Mesothelial cell of epicardium (in vitro differentiated cells): ENCODE results near the gene NDUFS1. TPM values are rescaled to one million over a fixed set of nuclear protein-coding genes. Genes with fewer than 3 reads are reported as not detected.
A peak's percentile ranks its signal among the peaks of the same experiment; 100 is the strongest.
"Not testable (repeated sequence)": the region's sequence is repeated elsewhere in the genome, so short reads cannot be mapped to it uniquely, and the experiment has no call there.

ENCODE experiments used
- DNase-seq, 2 experiments: peaks; one replicate each; pipeline ENCODE4 v3.0.0; 2021; ENCODE audit warnings: low spot score in 2 of 2; ENCODE audit not compliant: unreplicated experiment in 2 of 2
- H3K27ac Mint-ChIP-seq: 2 replicates; pipeline ENCODE4 v1.8.0; 2021; ENCODE audit warnings: mixed read lengths
- H3K27me3 Mint-ChIP-seq: 2 replicates; pipeline ENCODE4 v1.8.0; 2021; ENCODE audit warnings: low read depth, mixed read lengths
- H3K36me3 Mint-ChIP-seq: 2 replicates; pipeline ENCODE4 v1.8.0; 2021; ENCODE audit warnings: mixed read lengths
- H3K4me1 Mint-ChIP-seq: 2 replicates; pipeline ENCODE4 v1.8.0; 2021; ENCODE audit warnings: mixed read lengths
- H3K4me3 Mint-ChIP-seq: 2 replicates; pipeline ENCODE4 v1.8.0; 2021; ENCODE audit warnings: mild to moderate bottlenecking, moderate library complexity, mixed read lengths
- H3K9me3 Mint-ChIP-seq: 2 replicates; pipeline ENCODE4 v1.8.0; 2021; ENCODE audit warnings: mixed read lengths
- CTCF ChIP-seq: fragments of 200-600 bp; sonication (generic); IDR thresholded peaks from one replicate; pipeline ENCODE4 v1.5.0; 2021; ENCODE audit warnings: antibody characterized with exemption; ENCODE audit not compliant: unreplicated experiment
- total RNA-seq: library from RNA; stranded (reverse); gene quantifications from 3 replicates; pipeline ENCODE4 v1.2.1, GENCODE V29; 2021

NDUFS1 gene
- total RNA-seq, 1 donor from 2014 or later, result 62.5 TPM

- peaks cover 22% of the 10 kb centered on the region for H3K4me1 Mint-ChIP-seq
- DNase-seq, result peak in 1 of 2 experiments; percentile 47
- peak overlapping the region; percentile 99 for H3K27ac Mint-ChIP-seq
- no peaks in the 10 kb centered on the region for H3K9me3 Mint-ChIP-seq
- H3K4me3 Mint-ChIP-seq, result peak overlapping the region; percentile 95
- no peaks in the 10 kb centered on the region for H3K27me3 Mint-ChIP-seq
- peaks cover 3% of the 10 kb centered on the region for H3K36me3 Mint-ChIP-seq
- no peak for TF ChIP-seq CTCF
Observed at GRCh38 chr2:206084439-206084869, 74.8 kb downstream of the NDUFS1 start.

GRCh38 chr2:206083602-206084438, 75.4 kb downstream of the NDUFS1 start:
- Mint-ChIP-seq H3K4me1 (peaks cover 24% of the 10 kb centered on the region), H3K36me3 (no peaks in the 10 kb centered on the region), H3K27me3 (no peaks in the 10 kb centered on the region), H3K9me3 (no peaks in the 10 kb centered on the region), H3K4me3 (peak overlapping the region; percentile 95), H3K27ac (peak overlapping the region; percentile 99)
- no peak for TF ChIP-seq CTCF
- no peak for DNase-seq

GRCh38 chr2:206082298-206082843, 76.9 kb downstream of the NDUFS1 start:
- no peak overlapping the region for H3K4me3 Mint-ChIP-seq
- no peaks in the 10 kb centered on the region for H3K27me3 Mint-ChIP-seq
- no peaks in the 10 kb centered on the region for H3K36me3 Mint-ChIP-seq
- peaks cover 24% of the 10 kb centered on the region for H3K4me1 Mint-ChIP-seq
- H3K9me3 Mint-ChIP-seq, result no peaks in the 10 kb centered on the region
- no peak for DNase-seq
- H3K27ac Mint-ChIP-seq, result no peak overlapping the region
- no peak for TF ChIP-seq CTCF

GRCh38 chr2:206080927-206081326, 78.3 kb downstream of the NDUFS1 start:
- Mint-ChIP-seq H3K9me3 (no peaks in the 10 kb centered on the region), H3K27me3 (no peaks in the 10 kb centered on the region), H3K4me3 (no peak overlapping the region), H3K27ac (no peak overlapping the region), H3K4me1 (peaks cover 19% of the 10 kb centered on the region), H3K36me3 (no peaks in the 10 kb centered on the region)
- no peak for DNase-seq
- TF ChIP-seq CTCF, result no peak

- H3K27me3 Mint-ChIP-seq, result no peaks in the 10 kb centered on the region
- no peak overlapping the region for H3K4me3 Mint-ChIP-seq
- peaks cover 19% of the 10 kb centered on the region for H3K4me1 Mint-ChIP-seq
- no peak for DNase-seq
- H3K9me3 Mint-ChIP-seq, result no peaks in the 10 kb centered on the region
- no peaks in the 10 kb centered on the region for H3K36me3 Mint-ChIP-seq
- peak overlapping the region; percentile 37 for H3K27ac Mint-ChIP-seq
- TF ChIP-seq CTCF, result no peak
Observed at GRCh38 chr2:206079699-206080465, 79.4 kb downstream of the NDUFS1 start.

GRCh38 chr2:206077879-206078278, 81.4 kb downstream of the NDUFS1 start:
- H3K9me3 Mint-ChIP-seq, H3K4me3 Mint-ChIP-seq, H3K27me3 Mint-ChIP-seq, H3K4me1 Mint-ChIP-seq, H3K27ac Mint-ChIP-seq, H3K36me3 Mint-ChIP-seq, DNase-seq: not testable (repeated sequence)
